GM19395 (cell line): Measurements from ENCODE around the gene ARMC8.

Experiments used
- ATAC-seq: cut with Tn5 transposase; IDR thresholded peaks from one replicate; pipeline ENCODE4 v1.9.1; 2021; ENCODE audit warnings: mild to moderate bottlenecking, moderate library complexity; ENCODE audit not compliant: unreplicated experiment

ARMC8 gene

DNA sequence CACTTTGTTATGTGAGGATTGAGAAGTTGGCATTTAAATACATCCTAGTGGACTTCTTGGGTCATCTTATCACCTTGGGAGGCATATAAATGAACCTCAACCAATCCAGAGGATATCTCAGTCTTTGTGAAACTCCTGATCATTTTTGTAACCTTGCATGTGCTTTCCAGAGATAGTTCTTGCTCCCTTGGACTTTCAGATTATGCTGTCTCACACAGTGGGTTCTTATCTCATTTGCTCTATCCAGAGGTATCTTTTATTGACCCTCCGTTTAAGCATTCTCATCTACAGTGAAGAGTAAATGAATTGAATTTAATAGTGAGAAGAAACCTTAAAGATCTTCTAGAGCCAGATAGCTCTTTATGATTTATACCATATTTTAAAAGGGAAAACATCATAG lies 10.4 kb downstream of the ARMC8 start:
- ATAC-seq = no peak

- ATAC-seq = peak; percentile 73
Measured at GRCh38 chr3:138199851-138200250, 12.8 kb downstream of the ARMC8 start.

- no peak for ATAC-seq
Measured at GRCh38 chr3:138200424-138200823, 13.3 kb downstream of the ARMC8 start.

DNA sequence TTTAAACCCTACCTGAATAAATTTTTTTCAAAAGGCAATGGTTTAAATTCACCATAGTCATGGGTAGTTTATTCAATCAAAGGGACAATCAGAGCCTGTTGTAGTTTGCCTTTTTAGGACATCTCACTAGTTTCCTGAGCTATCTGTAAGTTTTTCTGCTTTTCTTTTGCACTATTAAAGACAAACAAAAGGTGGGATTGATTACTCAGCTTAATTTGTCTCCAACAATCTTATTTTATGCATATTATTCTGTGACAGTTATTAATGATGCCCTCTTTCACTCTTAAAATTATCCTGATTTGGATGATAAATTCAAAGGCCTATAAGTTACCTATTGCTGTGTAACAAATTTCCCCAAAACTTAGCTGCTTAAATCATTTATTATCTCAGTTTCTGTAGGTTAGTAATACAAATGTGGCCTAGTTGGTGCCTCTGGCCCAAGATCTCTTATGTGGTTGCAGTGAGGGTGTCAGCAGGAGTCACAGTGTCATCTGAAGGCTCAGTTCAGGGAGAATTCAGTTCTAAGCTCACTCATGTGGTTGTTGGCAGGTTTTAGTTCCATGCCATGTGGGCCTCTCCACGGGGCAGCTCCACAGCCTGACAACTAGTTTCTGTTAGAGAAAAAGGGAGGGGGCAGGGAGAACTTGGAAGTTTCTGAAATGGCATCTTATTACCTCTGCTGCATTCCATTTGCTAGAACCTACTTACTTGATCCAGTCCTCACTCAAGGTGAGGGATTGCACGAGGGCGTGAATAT lies 16.0 kb downstream of the ARMC8 start:
- no peak for ATAC-seq

GRCh38 chr3:138203938-138204337 lies 16.8 kb downstream of the ARMC8 start:
- no peak for ATAC-seq

DNA sequence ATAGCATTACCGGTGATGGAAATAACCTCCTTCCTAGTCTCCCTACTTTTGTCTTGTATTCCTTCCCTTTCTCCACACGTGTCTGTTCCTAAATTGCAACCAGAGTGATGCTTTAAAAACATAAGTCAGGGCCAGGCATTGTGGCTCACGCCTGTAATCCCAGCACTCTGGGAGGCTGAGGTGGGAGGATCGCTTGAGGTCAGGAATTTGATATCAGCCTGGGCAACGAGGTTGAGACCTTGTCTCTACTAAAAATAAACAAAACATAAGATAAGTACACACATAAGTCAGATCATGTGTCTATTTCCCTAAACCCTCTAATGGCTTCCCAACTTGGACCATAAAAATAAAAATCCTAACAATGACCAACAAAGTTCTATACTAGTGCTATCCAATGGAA lies 18.4 kb downstream of the ARMC8 start:
- ATAC-seq = no peak

DNA sequence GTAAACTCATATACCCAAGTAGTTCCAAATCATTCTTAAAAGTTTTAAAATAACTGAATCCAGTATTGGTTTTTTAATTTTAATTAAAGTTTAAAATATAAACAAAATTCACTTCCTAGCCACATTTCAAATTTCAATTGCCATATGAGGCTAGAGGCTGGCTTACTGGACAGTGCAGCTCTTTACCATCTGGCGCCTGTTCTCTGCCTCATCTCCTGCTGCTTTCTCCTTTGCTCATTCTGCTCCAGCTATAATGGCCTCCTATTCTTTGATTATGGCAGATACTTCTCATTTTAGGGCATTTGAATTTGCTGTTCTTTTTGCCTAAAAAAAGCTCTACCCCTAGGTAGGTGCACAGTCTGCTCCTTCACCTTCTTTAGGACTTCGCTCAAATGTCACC lies 19.1 kb downstream of the ARMC8 start:
- no peak for ATAC-seq

GRCh38 chr3:138210528-138210927 lies 23.4 kb downstream of the ARMC8 start:
- ATAC-seq = no peak

DNA sequence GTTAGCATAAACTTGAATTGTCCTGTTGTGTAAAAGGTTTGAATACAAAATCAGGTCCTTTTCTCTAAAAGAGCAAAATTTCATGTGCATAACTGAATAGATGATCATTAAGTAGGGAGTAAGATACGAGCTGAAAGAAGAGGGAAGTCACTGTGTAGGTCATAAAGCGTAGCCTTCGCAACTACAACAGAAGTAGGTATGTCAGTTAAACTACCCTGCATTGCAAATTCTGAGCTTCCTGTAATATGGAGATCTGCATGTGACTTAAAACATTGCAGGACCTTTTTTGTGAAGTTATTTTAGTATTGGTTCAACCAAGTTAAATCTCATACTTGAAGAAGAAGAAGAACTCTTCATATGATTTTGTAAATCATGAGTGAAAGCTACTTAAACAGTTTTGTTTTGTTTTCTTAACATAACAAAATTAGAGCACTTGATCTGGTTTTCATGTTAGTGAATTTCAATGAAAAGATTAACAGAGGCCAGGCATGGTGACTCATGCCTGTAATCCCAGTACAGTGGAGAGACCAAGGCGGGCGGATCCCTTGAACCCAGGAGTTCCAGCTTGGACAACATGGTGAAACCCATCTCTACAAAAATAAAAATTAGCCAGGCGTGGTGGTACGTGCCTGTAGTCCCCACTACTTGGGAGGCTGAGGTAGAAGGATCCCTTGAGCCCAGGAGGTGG lies 26.4 kb downstream of the ARMC8 start:
- no peak for ATAC-seq

DNA sequence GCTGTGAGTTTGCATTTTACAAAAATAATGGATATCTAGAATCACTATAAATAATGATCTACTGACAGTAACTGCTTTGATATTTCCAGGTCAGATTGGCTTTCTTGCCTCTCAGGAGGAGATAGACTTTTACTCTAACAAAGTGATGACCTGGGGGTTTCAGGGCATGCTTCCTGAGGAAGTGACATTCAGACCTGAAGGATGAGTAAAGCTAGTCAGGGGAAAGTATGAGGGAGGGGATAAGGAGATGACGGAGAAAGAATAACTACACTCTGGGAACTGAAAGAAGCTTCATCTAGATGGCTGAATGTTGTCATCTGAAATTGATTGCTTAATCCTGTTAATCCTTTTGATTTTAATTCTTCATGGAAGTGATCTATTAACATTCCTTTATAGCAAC lies 32.2 kb downstream of the ARMC8 start:
- no peak for ATAC-seq

GRCh38 chr3:138220242-138220641 lies 33.1 kb downstream of the ARMC8 start:
- ATAC-seq = no peak

DNA sequence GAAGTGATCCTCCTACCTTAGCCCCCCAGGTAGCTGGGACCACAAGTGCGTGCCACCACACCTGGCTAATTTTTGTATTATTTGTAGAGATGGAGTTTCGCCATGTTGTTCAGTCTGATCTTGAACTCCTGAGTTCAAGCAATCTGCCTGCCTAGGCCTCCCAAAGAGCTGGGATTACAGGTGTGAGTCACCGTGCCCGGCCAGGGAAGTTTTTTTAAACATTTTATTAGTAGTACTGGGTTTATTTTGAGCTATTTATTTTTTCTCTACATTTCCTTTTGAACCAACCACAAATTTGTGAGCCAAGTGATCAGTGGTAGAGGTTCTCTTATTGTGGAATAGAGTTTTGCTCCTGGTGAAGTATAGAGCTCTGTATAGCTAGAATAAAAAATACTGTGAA lies 33.7 kb downstream of the ARMC8 start:
- no peak for ATAC-seq

DNA sequence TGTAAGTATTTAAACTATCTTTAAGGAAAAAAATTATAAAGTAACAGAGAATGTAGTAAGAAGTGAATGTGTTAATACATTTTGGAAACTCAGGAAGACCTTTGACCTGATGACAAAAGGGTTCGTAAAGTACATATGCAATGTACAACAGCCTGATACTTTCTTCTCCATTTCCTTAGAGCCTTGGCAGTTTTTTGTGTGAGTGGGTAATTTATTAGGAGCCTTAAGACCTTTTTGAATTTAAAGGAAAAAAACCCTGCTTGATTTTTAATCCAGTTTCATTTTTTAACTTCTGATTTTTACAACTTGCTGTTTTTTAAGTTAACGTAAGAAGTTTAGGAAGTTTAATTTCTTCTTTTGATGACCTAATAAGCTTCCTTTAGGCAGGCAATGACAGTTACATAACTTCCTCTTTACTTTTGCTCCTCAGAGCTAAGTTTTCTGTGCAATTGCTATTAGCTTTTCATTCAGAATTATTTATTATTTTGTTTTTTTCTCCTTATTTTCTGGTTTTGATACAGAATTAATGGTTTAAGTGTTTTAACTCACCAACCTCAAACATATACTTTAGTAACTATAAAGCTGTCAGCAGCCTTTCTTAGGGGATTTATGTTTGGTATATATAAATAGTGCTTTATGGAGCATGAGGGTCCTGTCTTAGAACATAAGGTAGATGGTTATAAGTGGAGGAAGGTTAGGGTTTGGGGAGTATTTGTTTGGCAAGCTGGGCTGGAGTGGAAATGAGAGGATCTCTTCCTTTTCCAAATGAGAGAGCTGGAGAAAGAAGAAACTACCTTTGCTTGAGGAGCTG lies 35.2 kb downstream of the ARMC8 start:
- no peak for ATAC-seq

DNA sequence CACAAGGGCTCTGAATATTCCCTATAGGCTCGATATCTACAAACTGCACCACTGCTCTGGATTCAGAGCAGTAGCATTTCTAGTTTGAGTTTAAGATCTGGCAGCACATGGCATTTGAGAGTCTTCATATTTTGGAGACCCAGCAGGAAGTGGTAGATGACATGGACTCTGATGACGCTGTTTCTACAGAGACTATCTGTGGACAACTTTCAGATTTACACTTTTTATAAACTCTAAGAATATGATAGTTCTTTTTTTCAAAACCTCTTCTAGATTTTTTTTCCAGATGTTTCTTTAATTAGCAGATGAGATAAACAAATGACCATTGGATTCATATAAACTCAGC lies 35.8 kb downstream of the ARMC8 start:
- no peak for ATAC-seq

DNA sequence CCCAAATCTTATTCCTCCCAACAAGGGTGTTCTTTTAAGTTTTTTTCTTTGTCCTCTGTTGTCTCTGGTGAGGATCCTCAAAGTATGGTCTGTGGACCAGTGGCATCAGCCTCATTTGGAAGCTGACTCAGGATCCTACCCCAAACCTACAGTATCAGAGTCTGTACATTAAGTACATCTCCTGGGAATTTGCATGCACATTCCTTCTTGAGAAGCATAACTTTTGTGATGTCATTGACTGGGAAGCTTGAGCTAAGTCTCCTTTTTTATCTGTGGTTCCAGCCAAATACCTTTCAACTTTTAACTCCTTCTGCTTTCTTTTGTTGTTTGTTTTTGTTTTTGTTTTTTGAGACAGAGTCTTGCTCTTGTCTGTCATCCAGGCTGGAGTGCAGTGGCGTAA lies 40.5 kb downstream of the ARMC8 start:
- ATAC-seq = no peak

DNA sequence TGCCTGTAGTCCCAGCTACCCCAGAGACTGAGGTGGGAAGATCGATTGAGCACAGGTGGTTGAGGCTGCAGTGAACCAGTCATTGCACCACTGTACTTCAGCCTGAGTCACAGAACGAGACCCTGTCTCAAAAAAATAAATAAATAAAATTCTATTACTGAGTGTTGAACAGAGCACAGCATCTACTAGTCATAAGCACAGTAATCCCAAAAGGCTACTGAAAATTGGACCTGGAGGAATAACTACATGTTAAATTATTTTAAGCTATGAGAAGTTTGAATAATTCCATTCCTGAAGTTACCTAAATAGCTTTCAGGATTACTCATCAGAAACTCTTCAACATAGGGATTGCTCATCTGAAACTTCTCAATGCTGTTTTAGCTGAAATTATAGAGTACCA lies 43.4 kb downstream of the ARMC8 start:
- no peak for ATAC-seq

- no peak for ATAC-seq
Measured at GRCh38 chr3:138232705-138233364, 45.7 kb downstream of the ARMC8 start.

DNA sequence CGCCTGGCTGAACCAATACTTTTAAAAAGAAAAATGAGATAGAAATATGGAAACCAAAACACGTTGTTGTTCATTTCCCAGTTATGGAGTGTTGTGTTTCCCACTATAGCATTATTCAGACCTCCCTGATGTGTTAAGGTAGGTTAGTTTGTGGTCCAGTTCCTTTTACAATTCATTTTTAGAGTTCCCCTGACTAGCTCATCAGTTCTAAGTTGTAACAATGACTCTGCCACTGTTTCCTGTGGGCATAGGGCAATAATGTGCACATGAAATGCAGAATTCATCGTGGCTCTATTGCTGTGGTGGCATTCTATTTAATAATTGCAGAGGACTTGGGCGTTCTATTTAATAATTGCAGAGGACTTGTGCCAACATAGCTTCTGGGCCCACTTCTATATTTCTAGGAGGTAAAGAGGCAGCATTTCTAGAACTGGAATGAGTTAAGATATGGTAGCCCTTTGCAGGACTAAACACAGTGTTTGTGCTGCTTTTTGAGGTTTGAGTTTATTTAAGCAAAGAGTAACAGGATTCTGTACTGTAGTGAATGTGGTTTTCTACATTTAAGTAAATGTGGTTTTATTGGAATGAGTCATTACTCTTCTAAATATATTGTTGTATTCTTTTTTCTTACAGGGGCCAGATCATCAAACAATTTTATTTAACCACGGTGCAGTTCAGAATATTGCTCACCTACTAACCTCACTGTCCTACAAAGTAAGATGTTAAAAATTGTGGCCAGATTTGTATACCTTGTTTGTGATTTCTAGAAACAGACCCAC lies 47.5 kb downstream of the ARMC8 start:
- ATAC-seq = no peak

DNA sequence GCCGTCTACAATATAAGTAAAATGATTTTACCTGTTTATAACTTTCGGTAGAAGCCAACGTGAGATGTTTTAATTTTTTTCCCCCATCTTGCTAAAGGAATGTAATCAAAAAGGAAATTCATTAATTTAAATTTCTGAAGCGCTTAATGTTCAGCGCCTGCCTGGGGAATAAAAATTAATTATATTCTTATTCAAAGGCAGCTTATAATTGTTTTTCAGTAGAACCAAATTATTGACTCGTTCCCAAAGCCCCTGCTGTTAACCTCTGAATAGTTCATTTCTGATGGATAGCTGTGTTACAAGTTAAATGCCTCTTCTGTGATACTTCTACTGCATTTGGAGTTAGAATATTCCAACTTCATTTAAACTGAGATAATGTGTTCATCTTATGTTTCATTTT lies 51.6 kb downstream of the ARMC8 start:
- no peak for ATAC-seq

- ATAC-seq = no peak
Measured at GRCh38 chr3:138241061-138241460, 54.0 kb downstream of the ARMC8 start.

- no peak for ATAC-seq
Measured at GRCh38 chr3:138241676-138242075, 54.6 kb downstream of the ARMC8 start.
